Panc1 (cell line): ENCODE data around the gene KCNMA1. TPM values are rescaled to one million over a fixed set of nuclear protein-coding genes. Genes with fewer than 3 reads are reported as not detected.

Experiments used
- ATAC-seq: fragments of 200-7000 bp; cut with Tn5 transposase; 2 replicates; pipeline ENCODE4 v1.9.1; 2020; ENCODE audit warnings: mild to moderate bottlenecking, moderate library complexity
- BruUV-seq: library from RNA; stranded (reverse); fragments of 400-500 nt; replicated peaks from 2 replicates; lab custom pipeline; 2021; lab: Mats Ljungman, UMichigan
- CTCF ChIA-PET: fragments of 300-600 bp; sonication (Branson Sonifier 250); formaldehyde crosslinking; loops from one replicate; lab custom pipeline; 2022; ENCODE audit warnings: antibody characterized with exemption; lab: Charles Lee
- POLR2A ChIA-PET: fragments of 300-600 bp; sonication (Branson Sonifier 250); formaldehyde crosslinking; loops from one replicate; lab custom pipeline; 2022; ENCODE audit warnings: antibody characterized with exemption; lab: Charles Lee
- DNase-seq: peaks from one replicate; pipeline ENCODE4 v3.0.0-alpha.2; 2010; ENCODE audit warnings: low read depth, low spot score
- H3K27ac ChIP-seq: 2 replicates; pipeline ENCODE4 v1.5.1; 2011; ENCODE audit warnings: mild to moderate bottlenecking, low read length, inconsistent platforms
- H3K27me3 ChIP-seq: fragments of 200-500 bp; sonication (Bioruptor generic); 2 replicates; pipeline ENCODE4 v1.6.0; 2014; ENCODE audit warnings: low read length, inconsistent platforms; ENCODE audit not compliant: control insufficient read depth, insufficient read depth
- H3K36me3 ChIP-seq: fragments of 200-500 bp; sonication (Bioruptor generic); 2 replicates; pipeline ENCODE4 v1.5.1; 2014; ENCODE audit warnings: inconsistent platforms, mild to moderate bottlenecking, low read length, moderate library complexity; ENCODE audit not compliant: control insufficient read depth, insufficient read depth
- H3K4me1 ChIP-seq: 2 replicates; pipeline ENCODE4 v1.5.1; 2011; ENCODE audit warnings: inconsistent platforms, mild to moderate bottlenecking, low read length, moderate library complexity; ENCODE audit not compliant: control insufficient read depth, insufficient read depth
- H3K4me3 ChIP-seq, 2 experiments: 2 replicates each; pipeline ENCODE4 v1.5.1; 2011 to 2012; ENCODE audit warnings: low read depth in 2 of 2, low read length in 2 of 2, mild to moderate bottlenecking in 2 of 2, inconsistent platforms in 1 of 2, moderate library complexity in 1 of 2
- H3K9me3 ChIP-seq: fragments of 200-500 bp; sonication (Bioruptor generic); 2 replicates; pipeline ENCODE4 v1.5.1; 2014; ENCODE audit warnings: low read depth, mild to moderate bottlenecking, inconsistent platforms, low read length, moderate library complexity; ENCODE audit not compliant: control insufficient read depth, insufficient read depth
- CTCF ChIP-seq: fragments of 450-650 bp; IDR thresholded peaks from 2 replicates; pipeline ENCODE4 v1.5.1; 2017; ENCODE audit warnings: mild to moderate bottlenecking
- POLR2AphosphoS5 ChIP-seq: IDR thresholded peaks from 2 replicates; pipeline ENCODE4 v1.6.1; 2012; ENCODE audit warnings: mild to moderate bottlenecking, low read depth, low read length, moderate library complexity
- REST ChIP-seq, 2 experiments: IDR thresholded peaks; 2 replicates each; pipeline ENCODE4 v1.6.1; 2011 to 2012; ENCODE audit warnings: low read depth in 2 of 2, control low read depth in 1 of 2, low read length in 1 of 2, mild to moderate bottlenecking in 1 of 2, moderate library complexity in 1 of 2; ENCODE audit not compliant: insufficient read depth in 1 of 2
- SIN3A ChIP-seq: IDR thresholded peaks from 2 replicates; pipeline ENCODE4 v1.6.1; 2012; ENCODE audit warnings: low read depth, mild to moderate bottlenecking, low read length, moderate library complexity, borderline replicate concordance; ENCODE audit not compliant: insufficient read depth
- TCF7L2 ChIP-seq: IDR thresholded peaks from 2 replicates; pipeline ENCODE4 v1.6.1; 2011; ENCODE audit warnings: mild to moderate bottlenecking, low read depth, low read length, inconsistent platforms
- in situ Hi-C: cut with HindIII; loops from 2 replicates; pipeline ENCODE4 v1.10.0; 2016; ENCODE audit warnings: low sequenced_read_pairs, low pct_unique_long_range_greater_than_20kb
- intact Hi-C: fragments of 100-400 bp; cut with micrococcal nuclease; formaldehyde crosslinking; loops from one replicate; pipeline ENCODE4 v1.10.0; 2022; ENCODE audit not compliant: unreplicated experiment
- total RNA-seq: library from RNA; stranded (reverse); gene quantifications from one replicate; pipeline ENCODE4 v1.2.1, GENCODE V29; 2021; ENCODE audit not compliant: unreplicated experiment

The KCNMA1 gene
- total RNA-seq, 1 experiment from 2014 or later = 91.9 TPM

GRCh38 chr10:77026148-77026547 lies 611.5 kb downstream of the KCNMA1 start:
- in situ Hi-C loops = no loop called here
- ATAC-seq = no peak
- Histone ChIP-seq H3K27me3 (no peaks in the 10 kb centered on the region), H3K9me3 (no peaks in the 10 kb centered on the region), H3K4me3 (no peak overlapping the region), H3K27ac (no peak overlapping the region), H3K4me1 (no peaks in the 10 kb centered on the region), H3K36me3 (no peaks in the 10 kb centered on the region)
- TF ChIP-seq POLR2AphosphoS5 (no peak), SIN3A (no peak), TCF7L2 (no peak), REST (IDR thresholded peaks at IDR 0.05; ENCODE audit: insufficient read depth in 1 of 2, low read depth in 2 of 2, low read length in 1 of 2) (no peak), CTCF (no peak)
- ChIA-PET POLR2A (no interaction called here), CTCF (interaction anchor here (0.6 kb wide), 1 partner anchor 43 kb away, joined by 13 read pairs; no protein-coding TSS in a partner anchor)
- BruUV-seq = no TSS peak
- intact Hi-C loops = no loop called here
- no peak for DNase-seq

GRCh38 chr10:77024461-77024860 lies 613.1 kb downstream of the KCNMA1 start:
- BruUV-seq = no TSS peak
- Histone ChIP-seq H3K4me3 (no peak overlapping the region), H3K27ac (no peak overlapping the region), H3K27me3 (no peaks in the 10 kb centered on the region), H3K4me1 (no peaks in the 10 kb centered on the region), H3K9me3 (no peaks in the 10 kb centered on the region), H3K36me3 (no peaks in the 10 kb centered on the region)
- intact Hi-C loops (no loop called here), in situ Hi-C loops (no loop called here)
- ChIA-PET CTCF (no interaction called here), POLR2A (no interaction called here)
- no peak for DNase-seq
- no peak for ATAC-seq
- TF ChIP-seq POLR2AphosphoS5 = no peak
- TF ChIP-seq REST (IDR thresholded peaks at IDR 0.05; ENCODE audit: insufficient read depth in 1 of 2, low read depth in 2 of 2, low read length in 1 of 2) = no peak
- TF ChIP-seq TCF7L2 = no peak
- TF ChIP-seq CTCF = no peak
- TF ChIP-seq SIN3A = no peak
